Transverse colon (tissue), 4 donors: ENCODE data around the gene MBTD1.

Experiments
- CTCF ChIP-seq, 5 experiments: fragments of 200-600 bp in 3 of 5; fragments of 450-650 bp in 2 of 5; sonication (generic) in 3 of 5; IDR thresholded peaks; 1 replicate in 2 of 5; 2 replicates in 3 of 5; pipeline ENCODE4 v1.5.1; 2016 to 2017; ENCODE audit warnings: antibody characterized with exemption in 5 of 5, inconsistent platforms in 3 of 5, mild to moderate bottlenecking in 2 of 5, moderate library complexity in 1 of 5
- EP300 ChIP-seq: sonication (generic); formaldehyde crosslinking; IDR thresholded peaks from one replicate; pipeline ENCODE4 v1.6.1; 2017; ENCODE audit warnings: antibody characterized with exemption, low read depth
- POLR2AphosphoS5 ChIP-seq, 3 donors: sonication (generic); formaldehyde crosslinking; IDR thresholded peaks; one replicate each; pipeline ENCODE4 v1.6.1; 2016; ENCODE audit warnings: antibody characterized with exemption in 3 of 3

- TF ChIP-seq CTCF (IDR thresholded peaks at IDR 0.05), result no peak
- no peak for TF ChIP-seq POLR2AphosphoS5 (IDR thresholded peaks at IDR 0.05)
- TF ChIP-seq EP300, result no peak
These were observed 15.8 kb downstream of the MBTD1 start for GRCh38 chr17:51244041-51244440.
